Measurements from ENCODE around the gene FAM156B. TPM values are rescaled to one million over a fixed set of nuclear protein-coding genes. Genes with fewer than 3 reads are reported as not detected.
"Not testable (repeated sequence)": the region's sequence is repeated elsewhere in the genome, so short reads cannot be mapped to it uniquely, and the experiment has no call there.

The FAM156B gene
- polyA plus RNA-seq, 1 donor from 2014 or later = 57.9 TPM

GRCh38 chrX:52933976-52934703, 37.0 kb downstream of the FAM156B start:
- H4K20me1 ChIP-seq (ENCODE audit: insufficient read depth) = no peaks in the 10 kb centered on the region
- H3K4me3 ChIP-seq (ENCODE audit: low read length) = peak overlapping the region; percentile 76
- H3K36me3 ChIP-seq (ENCODE audit: insufficient read depth, low read length) = no peaks in the 10 kb centered on the region
- H3K27me3 ChIP-seq (ENCODE audit: insufficient read depth, low read depth, low read length) = no peaks in the 10 kb centered on the region
- peak overlapping the region; percentile 86 for H3K4me2 ChIP-seq (ENCODE audit: low read length)
- no peaks in the 10 kb centered on the region for H3K79me2 ChIP-seq (replicated peaks; ENCODE audit: insufficient read depth, low read length)
- H3K9me2 ChIP-seq (ENCODE audit: insufficient read depth, low read length) = no peaks in the 10 kb centered on the region
- no peaks in the 10 kb centered on the region for H3K9me3 ChIP-seq (ENCODE audit: low read length)
- H2AFZ ChIP-seq (ENCODE audit: low read depth, low read length) = peak overlapping the region; percentile 19
- peak overlapping the region; percentile 98 for H3K27ac ChIP-seq (ENCODE audit: low read length)
- H3F3A ChIP-seq (ENCODE audit: insufficient read depth, low read length, poor library complexity, severe bottlenecking) = no peaks in the 10 kb centered on the region
- peak overlapping the region; percentile 92 for H3K9ac ChIP-seq (ENCODE audit: low read length)
- TF ChIP-seq MXI1 (conservative IDR thresholded peaks at IDR 0.05; ENCODE audit: poor library complexity, severe bottlenecking) (peak; percentile 38), POLR2AphosphoS5 (IDR thresholded peaks at IDR 0.05) (no peak)

- no peaks in the 10 kb centered on the region for H3K36me3 ChIP-seq (ENCODE audit: insufficient read depth, low read length)
- TF ChIP-seq TAF1 (IDR thresholded peaks at IDR 0.05; ENCODE audit: low read depth) (peak; percentile 31), MXI1 (conservative IDR thresholded peaks at IDR 0.05; ENCODE audit: poor library complexity, severe bottlenecking) (peak; percentile 49), EZH2 (IDR thresholded peaks at IDR 0.05; ENCODE audit: borderline replicate concordance, insufficient read depth, low read length, poor library complexity, severe bottlenecking) (no peak), RAD21 (conservative IDR thresholded peaks at IDR 0.05) (peak; percentile 93), CTCF (IDR thresholded peaks at IDR 0.05; ENCODE audit: poor library complexity, severe bottlenecking) (peak; percentile 96), SMC3 (conservative IDR thresholded peaks at IDR 0.05; ENCODE audit: poor library complexity) (peak; percentile 73), POLR2AphosphoS5 (IDR thresholded peaks at IDR 0.05) (peak; percentile 83), EP300 (conservative IDR thresholded peaks at IDR 0.05; ENCODE audit: poor library complexity, severe bottlenecking) (peak; percentile 65)
- TF ChIP-seq, protein P1, sequence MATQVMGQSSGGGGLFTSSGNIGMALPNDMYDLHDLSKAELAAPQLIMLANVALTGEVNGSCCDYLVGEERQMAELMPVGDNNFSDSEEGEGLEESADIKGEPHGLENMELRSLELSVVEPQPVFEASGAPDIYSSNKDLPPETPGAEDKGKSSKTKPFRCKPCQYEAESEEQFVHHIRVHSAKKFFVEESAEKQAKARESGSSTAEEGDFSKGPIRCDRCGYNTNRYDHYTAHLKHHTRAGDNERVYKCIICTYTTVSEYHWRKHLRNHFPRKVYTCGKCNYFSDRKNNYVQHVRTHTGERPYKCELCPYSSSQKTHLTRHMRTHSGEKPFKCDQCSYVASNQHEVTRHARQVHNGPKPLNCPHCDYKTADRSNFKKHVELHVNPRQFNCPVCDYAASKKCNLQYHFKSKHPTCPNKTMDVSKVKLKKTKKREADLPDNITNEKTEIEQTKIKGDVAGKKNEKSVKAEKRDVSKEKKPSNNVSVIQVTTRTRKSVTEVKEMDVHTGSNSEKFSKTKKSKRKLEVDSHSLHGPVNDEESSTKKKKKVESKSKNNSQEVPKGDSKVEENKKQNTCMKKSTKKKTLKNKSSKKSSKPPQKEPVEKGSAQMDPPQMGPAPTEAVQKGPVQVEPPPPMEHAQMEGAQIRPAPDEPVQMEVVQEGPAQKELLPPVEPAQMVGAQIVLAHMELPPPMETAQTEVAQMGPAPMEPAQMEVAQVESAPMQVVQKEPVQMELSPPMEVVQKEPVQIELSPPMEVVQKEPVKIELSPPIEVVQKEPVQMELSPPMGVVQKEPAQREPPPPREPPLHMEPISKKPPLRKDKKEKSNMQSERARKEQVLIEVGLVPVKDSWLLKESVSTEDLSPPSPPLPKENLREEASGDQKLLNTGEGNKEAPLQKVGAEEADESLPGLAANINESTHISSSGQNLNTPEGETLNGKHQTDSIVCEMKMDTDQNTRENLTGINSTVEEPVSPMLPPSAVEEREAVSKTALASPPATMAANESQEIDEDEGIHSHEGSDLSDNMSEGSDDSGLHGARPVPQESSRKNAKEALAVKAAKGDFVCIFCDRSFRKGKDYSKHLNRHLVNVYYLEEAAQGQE (IDR thresholded peaks at IDR 0.05; ENCODE audit: borderline replicate concordance) = peak; percentile 24
- peak overlapping the region; percentile 76 for H3K4me3 ChIP-seq (ENCODE audit: low read length)
- no peaks in the 10 kb centered on the region for H4K20me1 ChIP-seq (ENCODE audit: insufficient read depth)
- peak overlapping the region; percentile 98 for H3K27ac ChIP-seq (ENCODE audit: low read length)
- no peaks in the 10 kb centered on the region for H3K79me2 ChIP-seq (replicated peaks; ENCODE audit: insufficient read depth, low read length)
- H3F3A ChIP-seq (ENCODE audit: insufficient read depth, low read length, poor library complexity, severe bottlenecking) = no peaks in the 10 kb centered on the region
- peak overlapping the region; percentile 45 for H2AFZ ChIP-seq (ENCODE audit: low read depth, low read length)
- no peaks in the 10 kb centered on the region for H3K27me3 ChIP-seq (ENCODE audit: insufficient read depth, low read depth, low read length)
- H3K9ac ChIP-seq (ENCODE audit: low read length) = peak overlapping the region; percentile 92
- no peaks in the 10 kb centered on the region for H3K9me2 ChIP-seq (ENCODE audit: insufficient read depth, low read length)
- no peaks in the 10 kb centered on the region for H3K9me3 ChIP-seq (ENCODE audit: low read length)
- no peak overlapping the region for H3K4me2 ChIP-seq (ENCODE audit: low read length)
Measured at GRCh38 chrX:52934704-52935469, 37.8 kb downstream of the FAM156B start.

DNA sequence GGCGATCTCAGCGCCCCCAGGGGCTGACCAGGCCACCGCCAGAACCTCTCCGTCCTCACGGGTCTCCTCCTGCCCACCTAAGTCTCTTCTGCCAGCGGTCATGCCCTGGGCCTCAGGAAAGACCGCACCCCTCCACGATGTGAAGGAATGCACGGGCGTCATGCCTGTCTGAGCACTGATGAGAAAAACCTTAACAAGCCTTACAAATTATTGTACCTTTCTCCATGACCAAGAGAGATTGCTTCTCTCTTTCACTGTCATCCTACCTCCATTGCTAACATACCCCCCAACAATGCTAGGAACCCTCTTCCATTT, 38.3 kb downstream of the FAM156B start:
- not testable (repeated sequence) for H3F3A ChIP-seq (ENCODE audit: insufficient read depth, low read length, poor library complexity, severe bottlenecking); H3K27me3 ChIP-seq (ENCODE audit: insufficient read depth, low read depth, low read length); H3K4me2 ChIP-seq (ENCODE audit: low read length); H4K20me1 ChIP-seq (ENCODE audit: insufficient read depth); H3K9me3 ChIP-seq (ENCODE audit: low read length); H3K9me2 ChIP-seq (ENCODE audit: insufficient read depth, low read length); H3K79me2 ChIP-seq (replicated peaks; ENCODE audit: insufficient read depth, low read length); H3K36me3 ChIP-seq (ENCODE audit: insufficient read depth, low read length)
- H2AFZ ChIP-seq (ENCODE audit: low read depth, low read length) = peak overlapping the region; percentile 45
- H3K4me3 ChIP-seq (ENCODE audit: low read length) = peak overlapping the region; percentile 76
- H3K9ac ChIP-seq (ENCODE audit: low read length) = peak overlapping the region; percentile 92
- peak overlapping the region; percentile 98 for H3K27ac ChIP-seq (ENCODE audit: low read length)

- H3F3A ChIP-seq (ENCODE audit: insufficient read depth, low read length, poor library complexity, severe bottlenecking); H3K79me2 ChIP-seq (replicated peaks; ENCODE audit: insufficient read depth, low read length); H3K27me3 ChIP-seq (ENCODE audit: insufficient read depth, low read depth, low read length); H3K4me3 ChIP-seq (ENCODE audit: low read length); H3K9me3 ChIP-seq (ENCODE audit: low read length); H4K20me1 ChIP-seq (ENCODE audit: insufficient read depth); H3K4me2 ChIP-seq (ENCODE audit: low read length); H2AFZ ChIP-seq (ENCODE audit: low read depth, low read length); H3K9ac ChIP-seq (ENCODE audit: low read length); H3K9me2 ChIP-seq (ENCODE audit: insufficient read depth, low read length); H3K36me3 ChIP-seq (ENCODE audit: insufficient read depth, low read length); H3K27ac ChIP-seq (ENCODE audit: low read length): not testable (repeated sequence)
Measured at GRCh38 chrX:52940704-52941103, 43.6 kb downstream of the FAM156B start.
